HepG2 (cell line): Measurements from ENCODE around the gene ENTPD6. TPM values are rescaled to one million over a fixed set of nuclear protein-coding genes. Genes with fewer than 3 reads are reported as not detected.
A peak's percentile ranks its signal among the peaks of the same experiment; 100 is the strongest.

ENCODE experiments used
- ARNT2 ChIP-seq: sonication (generic); formaldehyde crosslinking; IDR thresholded peaks from 2 replicates; pipeline ENCODE4 v1.8.0; 2022; ENCODE audit warnings: mild to moderate bottlenecking, low read depth, missing genetic modification reagents, moderate library complexity
- ASH2L ChIP-seq: fragments of 300-600, 200-600 bp; sonication (generic); IDR thresholded peaks from 2 replicates; pipeline ENCODE4 v1.7.0; 2017; ENCODE audit warnings: low read depth, mild to moderate bottlenecking, moderate library complexity, mixed read lengths, low read length; ENCODE audit not compliant: insufficient read length
- DPF2 ChIP-seq: sonication (generic); formaldehyde crosslinking; IDR thresholded peaks from 2 replicates; pipeline ENCODE4 v1.4.0; 2020; ENCODE audit warnings: mild to moderate bottlenecking, low read depth, missing genetic modification reagents, borderline replicate concordance
- GLI4 ChIP-seq: sonication (generic); formaldehyde crosslinking; IDR thresholded peaks from 2 replicates; pipeline ENCODE4 v1.5.1; 2020; ENCODE audit warnings: missing genetic modification reagents, mild to moderate bottlenecking, moderate library complexity, borderline replicate concordance
- KLF16 ChIP-seq, 2 experiments: sonication (generic) in 1 of 2; formaldehyde crosslinking in 1 of 2; IDR thresholded peaks; 2 replicates each; pipeline versions ENCODE4 v1.6.1 to v1.8.0; 2016 to 2023; ENCODE audit warnings: missing genetic modification reagents in 2 of 2, missing compliant biosample characterization in 1 of 2
- MBD4 ChIP-seq: IDR thresholded peaks from 2 replicates; pipeline ENCODE4 v1.6.1; 2012; ENCODE audit warnings: low read length, inconsistent platforms, borderline replicate concordance
- RARA ChIP-seq: IDR thresholded peaks from 2 replicates; pipeline ENCODE4 v1.6.1; 2016; ENCODE audit warnings: missing genetic modification reagents, missing compliant biosample characterization
- TCF12 ChIP-seq, 2 experiments: fragments of 450-650 bp in 1 of 2; sonication (generic) in 1 of 2; formaldehyde crosslinking in 1 of 2; IDR thresholded peaks; 2 replicates each; pipeline versions ENCODE4 v1.6.1 to v1.8.0; 2017 to 2022; ENCODE audit warnings: antibody characterized with exemption in 1 of 2, mild to moderate bottlenecking in 1 of 2, missing genetic modification reagents in 1 of 2, moderate library complexity in 1 of 2
- TCF7 ChIP-seq: sonication (generic); IDR thresholded peaks from 2 replicates; pipeline ENCODE4 v1.6.1; 2016; ENCODE audit warnings: antibody characterized with exemption, low read depth
- ZC3H13 ChIP-seq: sonication (generic); formaldehyde crosslinking; IDR thresholded peaks from 2 replicates; pipeline ENCODE4 v1.8.1; 2023; ENCODE audit warnings: mild to moderate bottlenecking, missing genetic modification reagents, moderate library complexity
- ZFP41 ChIP-seq: sonication (generic); formaldehyde crosslinking; IDR thresholded peaks from 2 replicates; pipeline ENCODE4 v1.4.0; 2020; ENCODE audit warnings: mild to moderate bottlenecking, missing genetic modification reagents, borderline replicate concordance
- ZNF44 ChIP-seq: sonication (generic); formaldehyde crosslinking; IDR thresholded peaks from 2 replicates; pipeline ENCODE4 v1.5.1; 2020; ENCODE audit warnings: mild to moderate bottlenecking, missing genetic modification reagents
- ZNF543 ChIP-seq: sonication (generic); formaldehyde crosslinking; IDR thresholded peaks from 2 replicates; pipeline ENCODE4 v1.4.0; 2020; ENCODE audit warnings: mild to moderate bottlenecking, missing genetic modification reagents
- ZNF747 ChIP-seq: sonication (generic); formaldehyde crosslinking; IDR thresholded peaks from 2 replicates; pipeline ENCODE4 v1.8.1; 2023; ENCODE audit warnings: missing genetic modification reagents, mild to moderate bottlenecking, borderline replicate concordance
- ZNF788 ChIP-seq: sonication (generic); formaldehyde crosslinking; IDR thresholded peaks from 2 replicates; pipeline ENCODE4 v1.5.0; 2020; ENCODE audit warnings: mild to moderate bottlenecking, missing genetic modification reagents, borderline replicate concordance
- polyA plus RNA-seq, 8 experiments: library from polyadenylated mRNA; depleted of rRNA in 3 of 8; stranded (reverse) in 7 of 8; unstranded in 1 of 8; fragments of >200 nt; fragmentation: Illumina TruSeq in 4 of 8; extraction: Trizol in 4 of 8; gene quantifications; 2 replicates each; pipeline versions ENCODE4 v1.2.1 to v1.2.3, GENCODE V29; 2011 to 2016; ENCODE audit warnings: low read depth in 4 of 8, missing spikeins in 1 of 8, mixed read lengths in 1 of 8; ENCODE audit not compliant: insufficient read depth in 1 of 8
- total RNA-seq, 5 experiments: library from RNA; depleted of rRNA; stranded (reverse); fragments of >200 nt; fragmentation: Illumina TruSeq; extraction: Trizol; gene quantifications; 2 replicates each; pipeline ENCODE4 v1.2.3, GENCODE V29; 2016; ENCODE audit warnings: low read depth in 1 of 5
- TF ChIP-seq, protein P1 (sequence below): sonication (generic); formaldehyde crosslinking; IDR thresholded peaks from 2 replicates; pipeline ENCODE4 v1.4.0; 2020; ENCODE audit warnings: missing genetic modification reagents
- TF ChIP-seq, protein P2 (sequence below): sonication (generic); formaldehyde crosslinking; IDR thresholded peaks from 2 replicates; pipeline ENCODE4 v1.5.1; 2020; ENCODE audit warnings: missing genetic modification reagents, mild to moderate bottlenecking, borderline replicate concordance
- TF ChIP-seq, protein P3 (sequence below): sonication (generic); formaldehyde crosslinking; IDR thresholded peaks from 2 replicates; pipeline ENCODE4 v1.4.0; 2020; ENCODE audit warnings: missing genetic modification reagents, borderline replicate concordance
- TF ChIP-seq, protein P4 (sequence below): fragments of 450-650 bp; IDR thresholded peaks from 2 replicates; pipeline ENCODE4 v1.6.1; 2017

The ENTPD6 gene
- total and polyA plus RNA-seq, 2 of the 13 experiments (the other 11 are each of a cell fraction or from before 2014, with no cell fraction given) = 164 to 172 TPM

DNA sequence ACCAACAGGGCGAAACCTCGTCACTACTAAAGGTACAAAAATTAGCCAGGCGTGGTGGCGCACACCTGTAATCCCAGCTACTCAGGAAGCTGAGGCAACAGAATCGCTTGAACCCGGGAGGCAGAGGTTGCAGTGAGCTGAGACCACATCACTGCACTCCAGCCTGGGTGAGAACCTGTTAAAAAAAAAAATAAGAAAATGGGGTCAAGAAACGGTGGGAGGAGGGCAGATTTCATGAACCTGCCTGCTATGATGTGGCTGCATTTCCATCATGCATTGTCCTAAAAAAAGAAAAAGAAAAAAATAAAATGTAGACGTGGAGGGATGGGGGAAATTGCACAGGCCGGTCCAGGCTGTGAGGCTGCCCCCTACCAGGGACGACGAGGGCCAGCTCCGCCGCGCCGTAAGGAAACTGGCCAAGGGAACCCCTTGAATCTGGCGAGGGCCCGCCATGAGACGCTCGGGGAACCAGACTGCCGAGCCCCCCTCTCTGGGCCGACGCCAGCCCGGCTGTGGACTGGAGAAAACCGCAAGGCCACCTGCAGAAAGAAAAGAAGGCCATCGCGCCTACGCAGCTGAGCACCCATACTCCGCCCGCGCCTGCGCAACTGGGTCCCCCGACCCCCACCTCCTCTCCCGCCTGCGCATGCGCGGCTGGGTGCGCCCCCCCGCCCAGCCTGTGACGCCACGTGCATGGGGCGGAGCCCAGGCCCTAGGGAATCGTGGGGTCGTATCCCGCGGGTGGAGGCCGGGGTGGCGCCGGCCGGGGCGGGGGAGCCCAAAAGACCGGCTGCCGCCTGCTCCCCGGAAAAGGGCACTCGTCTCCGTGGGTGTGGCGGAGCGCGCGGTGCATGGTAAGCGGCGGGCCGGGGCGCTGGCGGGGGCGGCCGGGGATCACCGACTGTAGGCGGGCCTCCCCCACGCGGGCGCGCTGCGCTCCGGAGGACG lies at the start of gene ENTPD6 (continued):
- no peak for TF ChIP-seq TCF12 (IDR thresholded peaks at IDR 0.05)
- peak; percentile 74; the same call in 1 of the 2 replicates for TF ChIP-seq TCF12 (CRISPR knock-in tag; IDR thresholded peaks at IDR 0.05)
- TF ChIP-seq, protein P1, sequence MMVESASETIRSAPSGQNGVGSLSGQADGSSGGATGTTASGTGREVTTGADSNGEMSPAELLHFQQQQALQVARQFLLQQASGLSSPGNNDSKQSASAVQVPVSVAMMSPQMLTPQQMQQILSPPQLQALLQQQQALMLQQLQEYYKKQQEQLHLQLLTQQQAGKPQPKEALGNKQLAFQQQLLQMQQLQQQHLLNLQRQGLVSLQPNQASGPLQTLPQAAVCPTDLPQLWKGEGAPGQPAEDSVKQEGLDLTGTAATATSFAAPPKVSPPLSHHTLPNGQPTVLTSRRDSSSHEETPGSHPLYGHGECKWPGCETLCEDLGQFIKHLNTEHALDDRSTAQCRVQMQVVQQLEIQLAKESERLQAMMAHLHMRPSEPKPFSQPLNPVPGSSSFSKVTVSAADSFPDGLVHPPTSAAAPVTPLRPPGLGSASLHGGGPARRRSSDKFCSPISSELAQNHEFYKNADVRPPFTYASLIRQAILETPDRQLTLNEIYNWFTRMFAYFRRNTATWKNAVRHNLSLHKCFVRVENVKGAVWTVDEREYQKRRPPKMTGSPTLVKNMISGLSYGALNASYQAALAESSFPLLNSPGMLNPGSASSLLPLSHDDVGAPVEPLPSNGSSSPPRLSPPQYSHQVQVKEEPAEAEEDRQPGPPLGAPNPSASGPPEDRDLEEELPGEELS = no peak
- peak; percentile 98 for TF ChIP-seq ARNT2 (CRISPR knock-in tag)
- TF ChIP-seq KLF16 (CRISPR knock-in tag; IDR thresholded peaks at IDR 0.05) = peak in 1 of 2 experiments; percentile 92; a peak in 2 of 4 replicates
- TF ChIP-seq MBD4 = no peak
- TF ChIP-seq, protein P2, sequence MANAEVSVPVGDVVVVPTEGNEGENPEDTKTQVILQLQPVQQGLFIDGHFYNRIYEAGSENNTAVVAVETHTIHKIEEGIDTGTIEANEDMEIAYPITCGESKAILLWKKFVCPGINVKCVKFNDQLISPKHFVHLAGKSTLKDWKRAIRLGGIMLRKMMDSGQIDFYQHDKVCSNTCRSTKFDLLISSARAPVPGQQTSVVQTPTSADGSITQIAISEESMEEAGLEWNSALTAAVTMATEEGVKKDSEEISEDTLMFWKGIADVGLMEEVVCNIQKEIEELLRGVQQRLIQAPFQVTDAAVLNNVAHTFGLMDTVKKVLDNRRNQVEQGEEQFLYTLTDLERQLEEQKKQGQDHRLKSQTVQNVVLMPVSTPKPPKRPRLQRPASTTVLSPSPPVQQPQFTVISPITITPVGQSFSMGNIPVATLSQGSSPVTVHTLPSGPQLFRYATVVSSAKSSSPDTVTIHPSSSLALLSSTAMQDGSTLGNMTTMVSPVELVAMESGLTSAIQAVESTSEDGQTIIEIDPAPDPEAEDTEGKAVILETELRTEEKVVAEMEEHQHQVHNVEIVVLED = peak; percentile 77
- peak; percentile 34; the same call in 1 of the 2 replicates for TF ChIP-seq ZFP41
- TF ChIP-seq, protein P3, sequence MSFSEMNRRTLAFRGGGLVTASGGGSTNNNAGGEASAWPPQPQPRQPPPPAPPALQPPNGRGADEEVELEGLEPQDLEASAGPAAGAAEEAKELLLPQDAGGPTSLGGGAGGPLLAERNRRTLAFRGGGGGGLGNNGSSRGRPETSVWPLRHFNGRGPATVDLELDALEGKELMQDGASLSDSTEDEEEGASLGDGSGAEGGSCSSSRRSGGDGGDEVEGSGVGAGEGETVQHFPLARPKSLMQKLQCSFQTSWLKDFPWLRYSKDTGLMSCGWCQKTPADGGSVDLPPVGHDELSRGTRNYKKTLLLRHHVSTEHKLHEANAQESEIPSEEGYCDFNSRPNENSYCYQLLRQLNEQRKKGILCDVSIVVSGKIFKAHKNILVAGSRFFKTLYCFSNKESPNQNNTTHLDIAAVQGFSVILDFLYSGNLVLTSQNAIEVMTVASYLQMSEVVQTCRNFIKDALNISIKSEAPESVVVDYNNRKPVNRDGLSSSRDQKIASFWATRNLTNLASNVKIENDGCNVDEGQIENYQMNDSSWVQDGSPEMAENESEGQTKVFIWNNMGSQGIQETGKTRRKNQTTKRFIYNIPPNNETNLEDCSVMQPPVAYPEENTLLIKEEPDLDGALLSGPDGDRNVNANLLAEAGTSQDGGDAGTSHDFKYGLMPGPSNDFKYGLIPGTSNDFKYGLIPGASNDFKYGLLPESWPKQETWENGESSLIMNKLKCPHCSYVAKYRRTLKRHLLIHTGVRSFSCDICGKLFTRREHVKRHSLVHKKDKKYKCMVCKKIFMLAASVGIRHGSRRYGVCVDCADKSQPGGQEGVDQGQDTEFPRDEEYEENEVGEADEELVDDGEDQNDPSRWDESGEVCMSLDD (CRISPR knock-in tag) = no peak; the same call in 1 of the 2 replicates
- TF ChIP-seq, protein P4, sequence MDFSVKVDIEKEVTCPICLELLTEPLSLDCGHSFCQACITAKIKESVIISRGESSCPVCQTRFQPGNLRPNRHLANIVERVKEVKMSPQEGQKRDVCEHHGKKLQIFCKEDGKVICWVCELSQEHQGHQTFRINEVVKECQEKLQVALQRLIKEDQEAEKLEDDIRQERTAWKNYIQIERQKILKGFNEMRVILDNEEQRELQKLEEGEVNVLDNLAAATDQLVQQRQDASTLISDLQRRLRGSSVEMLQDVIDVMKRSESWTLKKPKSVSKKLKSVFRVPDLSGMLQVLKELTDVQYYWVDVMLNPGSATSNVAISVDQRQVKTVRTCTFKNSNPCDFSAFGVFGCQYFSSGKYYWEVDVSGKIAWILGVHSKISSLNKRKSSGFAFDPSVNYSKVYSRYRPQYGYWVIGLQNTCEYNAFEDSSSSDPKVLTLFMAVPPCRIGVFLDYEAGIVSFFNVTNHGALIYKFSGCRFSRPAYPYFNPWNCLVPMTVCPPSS = no peak
- peak; percentile 31 for TF ChIP-seq ZNF788 (CRISPR knock-in tag)
- TF ChIP-seq DPF2 (CRISPR knock-in tag) = no peak
- TF ChIP-seq ZNF44 (CRISPR knock-in tag) = no peak; the same call in 1 of the 2 replicates
- TF ChIP-seq RARA = peak; percentile 58; the same call in 1 of the 2 replicates
- peak; percentile 48; the same call in 1 of the 2 replicates for TF ChIP-seq ZNF747 (CRISPR knock-in tag)
- no peak for TF ChIP-seq ZC3H13 (CRISPR knock-in tag)
- TF ChIP-seq ZNF543 (CRISPR knock-in tag) = peak; percentile 96
- TF ChIP-seq GLI4 = peak; percentile 59; the same call in 1 of the 2 replicates
- TF ChIP-seq TCF7 = no peak
- TF ChIP-seq ASH2L = peak; percentile 88
